Vagina (tissue), 2 donors: Measurements from ENCODE around the gene FYB2.

ENCODE experiments used
- POLR2AphosphoS5 ChIP-seq, 2 donors: sonication (generic); formaldehyde crosslinking; IDR thresholded peaks; one replicate each; pipeline ENCODE4 v1.9.0; 2017; ENCODE audit warnings: antibody characterized with exemption in 2 of 2, mild to moderate bottlenecking in 2 of 2, low read depth in 1 of 2; ENCODE audit not compliant: insufficient read depth in 1 of 2
- TF ChIP-seq, protein P1 (sequence below), 3 experiments: fragments of 450-650 bp in 2 of 3; fragments of 200-600 bp in 1 of 3; sonication (generic) in 1 of 3; IDR thresholded peaks; one replicate each; pipeline ENCODE4 v1.5.1; 2017 to 2019; ENCODE audit warnings: antibody characterized with exemption in 3 of 3, mild to moderate bottlenecking in 2 of 3, moderate library complexity in 2 of 3

DNA sequence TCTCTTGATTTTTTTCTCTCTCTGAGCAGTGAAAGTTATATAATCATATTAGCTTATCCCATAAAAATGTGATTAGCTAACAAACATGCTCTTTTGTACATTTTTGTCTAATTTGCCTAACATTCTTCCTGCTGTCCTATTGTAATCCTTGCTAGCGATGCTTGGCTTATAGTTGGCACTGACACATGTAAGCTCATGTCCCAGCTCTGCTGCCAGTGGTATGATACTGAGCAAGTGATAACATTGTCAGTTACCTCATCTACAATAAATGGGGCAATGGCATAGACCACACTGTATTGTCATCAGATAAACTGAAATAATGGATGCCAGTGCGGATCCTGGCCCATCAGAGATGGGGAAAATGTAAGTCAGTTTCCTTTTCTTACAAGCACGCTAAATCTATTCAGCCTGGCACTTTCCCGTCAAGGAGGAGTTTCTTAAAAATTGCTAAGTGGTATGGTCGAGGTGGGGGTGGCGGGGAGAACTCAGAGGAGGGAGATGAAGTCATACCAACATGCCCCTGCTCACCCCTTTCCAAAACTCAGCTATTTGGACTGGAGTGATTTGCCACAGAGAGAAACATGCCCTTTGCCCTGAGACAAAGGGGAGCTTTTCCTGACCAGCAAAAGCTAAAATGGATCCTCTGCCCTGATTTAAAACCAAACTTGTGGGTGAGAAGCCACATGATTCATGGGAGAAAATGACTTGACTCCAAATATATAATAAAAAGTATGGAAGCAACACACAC lies 1.3 kb downstream of the FYB2 start:
- no peak for TF ChIP-seq POLR2AphosphoS5 (IDR thresholded peaks at IDR 0.05; ENCODE audit: insufficient read depth in 1 of 2, low read depth in 1 of 2)
- TF ChIP-seq, protein P1, sequence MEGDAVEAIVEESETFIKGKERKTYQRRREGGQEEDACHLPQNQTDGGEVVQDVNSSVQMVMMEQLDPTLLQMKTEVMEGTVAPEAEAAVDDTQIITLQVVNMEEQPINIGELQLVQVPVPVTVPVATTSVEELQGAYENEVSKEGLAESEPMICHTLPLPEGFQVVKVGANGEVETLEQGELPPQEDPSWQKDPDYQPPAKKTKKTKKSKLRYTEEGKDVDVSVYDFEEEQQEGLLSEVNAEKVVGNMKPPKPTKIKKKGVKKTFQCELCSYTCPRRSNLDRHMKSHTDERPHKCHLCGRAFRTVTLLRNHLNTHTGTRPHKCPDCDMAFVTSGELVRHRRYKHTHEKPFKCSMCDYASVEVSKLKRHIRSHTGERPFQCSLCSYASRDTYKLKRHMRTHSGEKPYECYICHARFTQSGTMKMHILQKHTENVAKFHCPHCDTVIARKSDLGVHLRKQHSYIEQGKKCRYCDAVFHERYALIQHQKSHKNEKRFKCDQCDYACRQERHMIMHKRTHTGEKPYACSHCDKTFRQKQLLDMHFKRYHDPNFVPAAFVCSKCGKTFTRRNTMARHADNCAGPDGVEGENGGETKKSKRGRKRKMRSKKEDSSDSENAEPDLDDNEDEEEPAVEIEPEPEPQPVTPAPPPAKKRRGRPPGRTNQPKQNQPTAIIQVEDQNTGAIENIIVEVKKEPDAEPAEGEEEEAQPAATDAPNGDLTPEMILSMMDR (IDR thresholded peaks at IDR 0.05), result no peak
